PC-9 (cell line): Measurements from ENCODE around the gene FBXO24.

ENCODE experiments used
- CTCF ChIP-seq: fragments of 200-600 bp; sonication (generic); conservative IDR thresholded peaks from 2 replicates; pipeline ENCODE4 v1.6.1; 2017; ENCODE audit warnings: mixed run types, antibody characterized with exemption, mild to moderate bottlenecking, moderate library complexity
- EZH2 ChIP-seq: fragments of 200-600 bp; sonication (generic); IDR thresholded peaks from 2 replicates; pipeline ENCODE4 v1.8.0; 2017; ENCODE audit warnings: antibody characterized with exemption, low read depth

GRCh38 chr7:100538348-100538653, 47.8 kb upstream of the FBXO24 start:
- TF ChIP-seq CTCF (no peak), EZH2 (no peak)
